ENCODE measurements around the gene LRRC42. TPM values are rescaled to one million over a fixed set of nuclear protein-coding genes. Genes with fewer than 3 reads are reported as not detected.

Gene LRRC42
- total RNA-seq, 2 donors from 2014 or later = 46.0 to 55.1 TPM

- Mint-ChIP-seq H3K4me3 (no peak overlapping the region), H3K4me1 (peaks cover 24% of the 10 kb centered on the region), H3K36me3 (ENCODE audit: low read depth) (peaks cover 57% of the 10 kb centered on the region), H3K9me3 (no peaks in the 10 kb centered on the region), H3K27ac (peak overlapping the region; percentile 29), H3K27me3 (ENCODE audit: insufficient read depth) (no peaks in the 10 kb centered on the region)
- Histone ChIP-seq H3K4me3 (ENCODE audit: low read length) (no peak overlapping the region), H3K9me3 (ENCODE audit: control insufficient read depth, low read length) (no peaks in the 10 kb centered on the region), H3K27ac (ENCODE audit: low read depth, low read length) (no peak overlapping the region), H3K36me3 (ENCODE audit: control insufficient read depth, insufficient read depth, low read length) (peaks cover 74% of the 10 kb centered on the region), H3K9ac (ENCODE audit: extremely low read depth, low read length, poor library complexity, severe bottlenecking) (no peak overlapping the region), H3K27me3 (ENCODE audit: control insufficient read depth, insufficient read depth, low read length, poor library complexity, severe bottlenecking) (no peaks in the 10 kb centered on the region), H3K4me1 (ENCODE audit: control insufficient read depth, insufficient read depth, low read length) (peaks cover 6% of the 10 kb centered on the region)
- DNase-seq = peak; percentile 74
- WGBS, 2 experiments (ENCODE audit: insufficient coverage in 1 of 2, insufficient read length in 1 of 2) = 84 to 91% methylated on average over 5 of the region's 5 CpGs
- TF ChIP-seq CTCF (conservative IDR thresholded peaks at IDR 0.05) = no peak
Observed at GRCh38 chr1:53964109-53964508, 18.0 kb downstream of the LRRC42 start.

- no peaks in the 10 kb centered on the region for H3K27me3 Mint-ChIP-seq (ENCODE audit: insufficient read depth)
- no peak overlapping the region for H3K4me3 Mint-ChIP-seq
- WGBS, 2 experiments (ENCODE audit: insufficient coverage in 1 of 2, insufficient read length in 1 of 2) = 89% methylated on average over 3 of the region's 3 CpGs; no CpG with 5 or more reads in 1 of the 2 experiments
- Histone ChIP-seq H3K9ac (ENCODE audit: extremely low read depth, low read length, poor library complexity, severe bottlenecking) (no peak overlapping the region), H3K4me3 (ENCODE audit: low read length) (no peak overlapping the region), H3K36me3 (ENCODE audit: control insufficient read depth, insufficient read depth, low read length) (peaks cover 73% of the 10 kb centered on the region), H3K27me3 (ENCODE audit: control insufficient read depth, insufficient read depth, low read length, poor library complexity, severe bottlenecking) (no peaks in the 10 kb centered on the region), H3K4me1 (ENCODE audit: control insufficient read depth, insufficient read depth, low read length) (peaks cover 6% of the 10 kb centered on the region), H3K9me3 (ENCODE audit: control insufficient read depth, low read length) (no peaks in the 10 kb centered on the region), H3K27ac (ENCODE audit: low read depth, low read length) (no peak overlapping the region)
- peaks cover 24% of the 10 kb centered on the region for H3K4me1 Mint-ChIP-seq
- no peaks in the 10 kb centered on the region for H3K9me3 Mint-ChIP-seq
- H3K27ac Mint-ChIP-seq = no peak overlapping the region
- no peak for DNase-seq
- TF ChIP-seq CTCF (conservative IDR thresholded peaks at IDR 0.05) = no peak
- H3K36me3 Mint-ChIP-seq (ENCODE audit: low read depth) = peaks cover 64% of the 10 kb centered on the region
Observed at GRCh38 chr1:53966794-53967193, 20.6 kb downstream of the LRRC42 start.

GRCh38 chr1:53967409-53968124, 21.4 kb downstream of the LRRC42 start:
- Mint-ChIP-seq H3K36me3 (ENCODE audit: low read depth) (peaks cover 60% of the 10 kb centered on the region), H3K27ac (no peak overlapping the region), H3K9me3 (no peaks in the 10 kb centered on the region), H3K4me1 (peaks cover 24% of the 10 kb centered on the region), H3K27me3 (ENCODE audit: insufficient read depth) (no peaks in the 10 kb centered on the region), H3K4me3 (no peak overlapping the region)
- peak overlapping the region; percentile 16 for H3K27ac ChIP-seq (ENCODE audit: low read depth, low read length)
- H3K9ac ChIP-seq (ENCODE audit: extremely low read depth, low read length, poor library complexity, severe bottlenecking) = no peak overlapping the region
- H3K4me1 ChIP-seq (ENCODE audit: control insufficient read depth, insufficient read depth, low read length) = peaks cover 6% of the 10 kb centered on the region
- WGBS, 2 experiments (ENCODE audit: insufficient coverage in 1 of 2, insufficient read length in 1 of 2) = 92 to 98% methylated on average over 4 to 7 of the region's 7 CpGs
- no peaks in the 10 kb centered on the region for H3K9me3 ChIP-seq (ENCODE audit: control insufficient read depth, low read length)
- peak overlapping the region; percentile 8 for H3K4me3 ChIP-seq (ENCODE audit: low read length)
- no peak for DNase-seq
- peak; percentile 17 for TF ChIP-seq CTCF (conservative IDR thresholded peaks at IDR 0.05)
- H3K27me3 ChIP-seq (ENCODE audit: control insufficient read depth, insufficient read depth, low read length, poor library complexity, severe bottlenecking) = no peaks in the 10 kb centered on the region
- H3K36me3 ChIP-seq (ENCODE audit: control insufficient read depth, insufficient read depth, low read length) = peaks cover 69% of the 10 kb centered on the region
